G401 (cell line): ENCODE data around the gene OAS2. TPM values are rescaled to one million over a fixed set of nuclear protein-coding genes. Genes with fewer than 3 reads are reported as not detected.
A peak's percentile ranks its signal among the peaks of the same experiment; 100 is the strongest.

ENCODE experiments used
- DNase-seq: peaks from one replicate; pipeline ENCODE4 v3.0.0-alpha.2; 2015; ENCODE audit warnings: low spot score
- in situ Hi-C: cut with HindIII; loops from 2 replicates; pipeline ENCODE4 v1.10.0; 2016; ENCODE audit warnings: low sequenced_read_pairs, mixed read lengths
- total RNA-seq: library from RNA; depleted of rRNA; stranded (reverse); fragments of >200 nt; shearing (Covaris generic); gene quantifications from 2 replicates; pipeline ENCODE4 v1.2.3, GENCODE V29; 2014

Gene OAS2
- total RNA-seq, 1 experiment from 2014 or later, result not detected

GRCh38 chr12:113006206-113006605, 27.9 kb downstream of the OAS2 start:
- no peak for DNase-seq
- in situ Hi-C loops, result no loop called here

DNA sequence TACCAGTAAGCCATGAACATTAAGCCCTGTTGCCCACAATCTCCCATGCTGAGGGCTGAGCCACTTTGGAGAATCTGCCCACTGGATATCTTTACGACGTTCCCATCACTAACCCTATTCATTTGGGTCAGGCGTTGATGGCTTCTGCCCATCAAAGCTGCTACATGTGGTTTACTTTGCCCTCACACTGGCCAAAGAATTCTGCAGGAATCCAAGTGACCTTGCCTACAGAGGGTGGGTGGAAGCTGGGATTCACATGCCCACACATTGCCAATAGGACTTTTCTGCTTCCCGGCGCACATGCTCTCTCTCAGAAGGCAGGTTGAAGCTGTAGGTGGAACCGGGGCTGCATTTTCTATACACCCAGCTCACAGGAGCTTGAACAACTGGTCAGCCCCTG, 28.3 kb downstream of the OAS2 start:
- in situ Hi-C loops, result no loop called here
- no peak for DNase-seq

DNA sequence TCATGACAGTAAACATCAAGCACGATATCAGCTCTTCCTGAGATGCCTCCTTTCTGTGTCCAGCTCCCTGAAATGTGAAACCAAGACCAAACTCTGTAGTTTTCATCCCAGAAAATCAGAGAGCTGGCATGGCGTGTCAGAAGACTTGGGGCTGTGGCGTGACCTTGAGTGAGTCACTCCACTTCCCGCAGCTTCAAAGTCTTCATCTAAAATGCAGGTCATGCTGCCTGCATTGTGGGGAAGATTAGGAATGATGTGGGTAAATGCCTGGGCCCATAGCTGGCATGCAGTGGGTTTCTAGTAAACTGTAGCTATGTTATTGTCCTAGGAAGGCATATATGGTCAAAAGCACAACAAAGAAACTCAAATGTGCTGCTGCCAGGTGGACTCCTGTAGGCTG, 28.8 kb downstream of the OAS2 start:
- no peak for DNase-seq
- in situ Hi-C loops, result no loop called here

GRCh38 chr12:113010701-113011100, 32.4 kb downstream of the OAS2 start:
- in situ Hi-C loops, result no loop called here
- DNase-seq, result no peak

- no peak for DNase-seq
- in situ Hi-C loops, result no loop called here
Observed at GRCh38 chr12:113014565-113014964, 36.2 kb downstream of the OAS2 start.

GRCh38 chr12:113016796-113017195, 38.5 kb downstream of the OAS2 start:
- in situ Hi-C loops, result no loop called here
- no peak for DNase-seq

DNA sequence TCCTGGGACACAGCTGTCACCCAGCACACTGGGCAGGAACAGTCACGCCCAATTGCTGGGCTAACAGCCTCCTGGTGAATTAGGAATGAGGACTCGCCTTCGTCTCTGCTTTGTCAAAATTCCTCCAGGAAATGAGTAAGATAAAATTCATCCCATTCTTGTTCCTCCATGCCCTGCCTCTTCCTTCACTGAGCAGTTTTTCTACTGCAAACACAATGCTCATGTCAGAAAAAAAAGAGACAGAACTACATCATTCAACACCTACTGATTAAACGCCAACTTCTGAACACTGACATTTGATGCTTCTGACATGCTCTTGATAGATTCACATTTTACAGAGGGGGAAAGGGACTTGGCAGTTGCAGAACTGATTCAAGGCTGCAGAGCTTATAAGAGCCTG, 40.7 kb downstream of the OAS2 start:
- in situ Hi-C loops, result no loop called here
- no peak for DNase-seq

DNA sequence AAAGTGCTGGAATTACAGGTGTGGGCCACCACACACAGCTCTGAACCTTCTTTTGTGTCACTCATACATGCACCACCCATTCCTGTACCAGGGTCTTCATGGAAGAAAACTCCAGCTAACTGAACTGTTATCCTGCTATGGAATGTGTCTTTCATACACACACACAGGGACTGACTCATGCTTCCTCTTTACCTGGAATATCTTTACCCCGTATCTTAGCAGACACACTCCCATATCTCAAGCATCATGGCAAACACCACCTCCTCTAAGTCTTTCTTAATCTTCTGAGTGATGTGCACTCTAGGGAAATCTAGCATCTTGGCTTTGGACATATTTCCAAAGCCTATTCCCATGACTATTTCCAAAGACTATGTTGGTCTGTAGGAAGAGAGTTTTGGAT, 43.2 kb downstream of the OAS2 start:
- DNase-seq, result no peak
- in situ Hi-C loops, result no loop called here

- in situ Hi-C loops, result no loop called here
- no peak for DNase-seq
Observed at GRCh38 chr12:113022563-113023297, 44.4 kb downstream of the OAS2 start.

DNA sequence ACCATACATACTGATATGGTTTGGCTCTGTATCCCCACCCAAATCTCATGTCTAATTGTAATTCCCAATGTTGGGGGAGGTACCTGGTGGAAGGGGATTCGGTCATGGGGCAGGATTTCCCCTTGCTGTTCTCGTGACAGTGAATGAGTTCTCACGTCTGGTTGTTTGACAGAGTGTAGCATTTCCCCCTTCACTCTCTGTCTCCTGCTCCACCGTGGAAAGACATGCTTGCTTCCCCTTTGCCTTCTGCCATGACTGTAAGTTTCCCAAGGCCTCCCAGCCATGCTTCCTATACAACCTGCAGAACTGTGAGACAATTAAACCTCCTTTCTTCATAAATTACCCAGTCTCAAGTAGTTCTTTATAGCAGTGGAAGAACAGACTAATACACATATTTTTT, 49.4 kb downstream of the OAS2 start:
- in situ Hi-C loops, result no loop called here
- DNase-seq, result no peak

GRCh38 chr12:113030875-113031525, 52.7 kb downstream of the OAS2 start:
- in situ Hi-C loops, result no loop called here
- peak; percentile 91 for DNase-seq

DNA sequence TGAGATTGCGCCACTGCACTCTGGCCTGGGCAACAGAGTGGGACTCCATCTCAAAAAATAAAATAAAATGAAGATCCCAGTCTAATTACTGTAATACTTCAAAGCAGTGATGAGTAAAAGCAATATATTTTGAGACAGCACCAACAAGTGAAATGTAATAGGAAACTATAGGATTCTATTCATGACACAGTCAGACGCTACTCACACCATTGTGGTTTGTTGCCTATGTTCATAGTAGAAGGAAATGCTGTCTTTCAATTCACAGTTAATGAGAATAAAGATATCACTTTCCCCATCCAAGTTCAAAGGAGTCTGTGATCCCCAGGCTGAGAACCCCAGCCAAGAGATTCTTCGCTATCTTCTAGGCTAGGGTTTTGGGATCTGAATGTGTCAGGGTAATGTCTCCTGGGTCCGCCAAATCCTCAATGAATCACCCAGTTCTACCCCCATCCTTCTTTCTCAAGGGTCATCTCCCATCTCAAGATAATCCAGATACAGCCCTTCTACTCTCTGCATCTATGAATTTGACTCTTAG, 61.7 kb downstream of the OAS2 start:
- in situ Hi-C loops, result no loop called here
- no peak for DNase-seq

GRCh38 chr12:113040722-113041171, 62.4 kb downstream of the OAS2 start:
- in situ Hi-C loops, result no loop called here
- DNase-seq, result no peak

GRCh38 chr12:113041560-113041959, 63.2 kb downstream of the OAS2 start:
- in situ Hi-C loops, result no loop called here
- DNase-seq, result no peak

GRCh38 chr12:113043240-113043639, 64.9 kb downstream of the OAS2 start:
- in situ Hi-C loops, result no loop called here
- DNase-seq, result no peak

DNA sequence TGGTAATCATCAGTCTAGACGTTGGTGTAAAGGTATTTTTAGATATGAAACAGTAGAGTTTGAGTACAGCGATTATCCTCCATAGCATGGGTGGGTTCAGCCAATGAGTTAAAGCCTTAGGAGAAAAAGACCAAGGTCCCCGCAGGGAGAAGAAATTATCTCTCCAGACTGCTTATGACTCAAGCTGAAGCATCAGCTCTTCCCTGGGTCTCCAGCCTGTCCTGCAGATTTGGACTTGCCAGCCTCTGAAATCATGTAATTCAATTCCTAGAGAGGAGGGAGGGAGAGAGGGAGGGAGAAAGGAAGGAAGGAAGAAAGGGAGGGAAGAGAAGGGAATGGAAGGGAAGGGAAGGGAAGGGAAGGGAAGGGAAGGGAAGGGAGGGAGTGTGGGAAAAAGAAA, 66.2 kb downstream of the OAS2 start:
- no peak for DNase-seq
- in situ Hi-C loops, result no loop called here

GRCh38 chr12:113048716-113049127, 70.4 kb downstream of the OAS2 start:
- in situ Hi-C loops, result no loop called here
- DNase-seq, result peak; percentile 80

- DNase-seq, result no peak
- in situ Hi-C loops, result loop anchor here (25.0 kb wide), 1 partner anchor 112 kb away; no protein-coding TSS in a partner anchor
Observed at GRCh38 chr12:113049976-113050742, 71.8 kb downstream of the OAS2 start.

DNA sequence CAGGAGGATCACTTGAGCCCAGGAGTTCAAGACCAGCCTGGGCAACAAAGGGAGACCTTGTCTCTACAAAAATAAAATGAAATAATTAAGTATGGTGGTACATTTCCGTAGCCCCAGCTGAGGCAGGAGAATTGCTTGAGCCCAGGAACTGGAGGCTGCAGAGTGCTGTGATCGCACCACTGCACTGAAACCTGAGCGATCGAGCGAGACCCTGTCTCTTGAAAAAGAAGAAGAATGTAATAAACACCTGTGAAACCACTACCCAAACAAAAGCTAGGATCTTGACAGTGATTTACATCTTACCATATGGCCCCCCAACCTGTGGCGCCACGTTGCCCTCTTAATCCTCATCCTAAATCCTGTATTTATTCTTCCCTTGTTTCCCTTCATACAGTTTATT, 72.5 kb downstream of the OAS2 start:
- in situ Hi-C loops, result loop anchor here (25.0 kb wide), 1 partner anchor 112 kb away; no protein-coding TSS in a partner anchor

DNA sequence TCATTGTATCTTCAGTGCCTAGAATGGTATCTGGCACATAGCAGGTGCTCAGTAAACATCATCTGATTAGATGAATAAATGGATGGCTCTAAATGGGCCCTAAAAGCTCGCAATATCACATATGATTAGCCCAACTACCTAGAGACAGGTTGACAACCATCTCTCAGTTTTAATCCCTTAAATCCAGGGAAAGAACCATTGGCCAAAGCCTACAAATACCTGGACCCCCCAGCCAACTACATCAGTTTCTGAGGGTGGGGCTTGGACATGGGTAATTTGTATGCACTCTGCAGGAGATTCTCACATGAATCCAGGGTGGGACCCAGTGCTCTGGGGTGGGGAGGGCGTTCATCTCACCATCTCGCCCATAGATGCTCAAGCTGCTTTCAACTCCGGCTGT, 73.4 kb downstream of the OAS2 start:
- DNase-seq, result no peak
- in situ Hi-C loops, result loop anchor here (25.0 kb wide), 1 partner anchor 111 kb away; no protein-coding TSS in a partner anchor

More for the DNA sequence above, 72.5 kb downstream of the OAS2 start:
- DNase-seq, result no peak
